Stimulated activated CD8-positive, alpha-beta memory T cell treated with anti-CD3 and anti-CD28 coated beads, Interleukin-2, amount 100 ng/mL, for 1 hour (primary cell): Measurements from ENCODE around the gene BSND.

Experiments used
- DNase-seq, 2 donors: peaks; one replicate each; pipeline ENCODE4 v3.0.0-alpha.2; 2020; ENCODE audit warnings: low read depth in 2 of 2

BSND gene

DNA sequence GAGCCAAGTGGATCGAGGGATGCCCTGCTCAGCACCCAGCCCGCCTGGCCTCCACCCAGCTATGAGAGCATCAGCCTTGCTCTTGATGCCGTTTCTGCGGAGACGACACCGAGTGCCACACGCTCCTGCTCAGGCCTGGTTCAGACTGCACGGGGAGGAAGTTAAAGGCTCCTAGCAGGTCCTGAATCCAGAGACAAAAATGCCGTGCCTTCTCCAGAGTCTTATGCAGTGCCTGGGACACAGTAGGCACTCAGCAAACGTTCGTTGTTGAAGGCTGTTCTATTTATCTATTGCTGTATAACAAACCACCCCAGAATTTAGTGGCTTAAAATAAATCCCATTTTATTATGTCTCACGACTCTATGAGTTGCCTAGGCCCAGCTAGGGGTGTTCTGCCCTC lies 6.8 kb upstream of the BSND start:
- no peak for DNase-seq

GRCh38 chr1:54993140-54993539 lies 5.6 kb upstream of the BSND start:
- no peak for DNase-seq

- no peak for DNase-seq
Measured at GRCh38 chr1:54994355-54994990, 4.3 kb upstream of the BSND start.

- no peak for DNase-seq
Measured at GRCh38 chr1:54995013-54995760, 3.5 kb upstream of the BSND start.

- peak in 1 of 2 donors; percentile 4 for DNase-seq
Measured at GRCh38 chr1:54995835-54996234, 2.9 kb upstream of the BSND start.

DNA sequence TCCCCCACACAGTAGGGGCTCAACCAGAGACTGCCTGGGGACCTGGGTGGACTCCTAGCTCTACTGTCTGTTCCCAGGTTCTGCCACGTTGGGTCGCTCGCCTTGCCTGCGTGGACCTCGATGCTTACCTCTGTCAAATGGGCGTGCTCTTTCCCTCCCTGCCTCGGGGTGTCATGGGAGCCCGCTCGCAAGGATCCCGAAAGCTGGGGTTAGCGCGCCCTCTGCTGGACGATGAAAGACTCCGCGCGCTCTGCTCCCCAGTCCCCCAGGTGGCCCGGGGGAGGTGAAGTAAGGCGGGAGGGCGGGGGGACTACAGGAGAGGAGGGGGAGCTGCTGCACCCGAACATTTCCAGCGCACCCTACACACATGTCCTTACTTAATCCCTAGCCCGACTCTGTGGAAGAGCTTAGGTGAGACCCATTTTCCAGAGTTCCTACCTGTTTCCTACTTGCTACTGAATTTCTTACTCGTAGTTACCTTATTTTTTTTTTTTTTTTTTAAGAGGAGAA lies 2.3 kb upstream of the BSND start:
- peak; percentile 38 to 51 for DNase-seq

DNA sequence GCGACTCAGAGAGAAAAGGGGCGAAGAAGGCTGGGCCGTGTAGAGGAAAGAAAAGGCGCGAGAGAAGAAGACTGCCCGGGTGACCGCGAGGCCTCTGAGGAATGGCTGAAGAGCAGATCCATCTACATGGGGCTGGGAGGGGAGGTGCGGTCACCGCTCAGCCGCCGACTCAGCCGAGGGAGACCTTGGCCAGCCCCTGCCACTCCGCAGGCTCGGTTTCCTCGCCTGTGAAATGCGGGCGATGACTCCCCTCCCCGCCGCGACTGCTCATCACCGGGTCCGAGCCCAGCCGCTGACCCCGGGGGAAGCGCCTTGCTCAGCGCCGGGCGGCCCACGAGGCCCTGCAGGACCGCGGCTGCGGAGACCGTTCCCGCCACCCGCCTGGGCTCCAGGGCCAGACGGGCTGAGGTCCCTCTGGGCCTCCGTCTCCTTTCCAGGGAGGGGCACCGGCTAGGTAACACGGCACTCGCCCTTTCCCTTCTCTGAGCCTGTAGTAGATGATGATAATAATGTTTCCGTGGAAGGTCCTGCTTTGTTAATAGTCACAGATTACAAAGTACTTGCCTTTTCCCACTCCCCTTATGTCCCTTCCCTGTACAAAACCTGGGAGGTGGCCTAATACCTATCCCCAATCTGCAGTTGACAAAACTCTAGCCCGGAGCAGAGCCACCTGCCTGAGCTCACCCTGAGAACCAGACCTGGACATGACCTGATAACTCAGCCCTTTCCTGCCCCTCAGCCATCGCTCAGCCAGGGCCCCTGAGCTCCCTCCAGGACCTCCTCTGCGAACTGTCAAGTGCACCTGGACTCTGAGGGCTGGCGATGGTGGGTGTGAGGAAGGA lies 1.6 kb upstream of the BSND start:
- no peak for DNase-seq

GRCh38 chr1:54997711-54997986 lies 1.1 kb upstream of the BSND start:
- DNase-seq: no peak

DNA sequence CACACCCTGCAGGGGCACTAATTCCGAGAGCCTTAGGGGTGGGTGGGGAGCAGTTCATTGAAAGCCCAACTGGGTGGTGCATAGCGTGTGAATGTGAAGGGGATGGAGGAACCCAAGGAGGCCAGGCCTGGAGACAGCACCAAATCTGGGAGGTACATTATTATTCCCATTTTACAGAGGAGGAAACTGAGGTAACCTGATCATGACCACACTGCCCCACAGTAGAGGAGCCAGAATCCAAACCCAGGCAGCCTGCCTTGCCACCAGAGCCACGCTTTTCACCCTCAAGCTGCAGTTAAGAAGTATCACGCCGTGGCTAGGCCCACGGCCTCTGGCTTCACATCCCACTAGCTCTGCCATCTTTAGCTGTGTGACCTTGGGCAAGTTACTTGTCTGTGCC lies 633 bp upstream of the BSND start:
- no peak for DNase-seq

DNA sequence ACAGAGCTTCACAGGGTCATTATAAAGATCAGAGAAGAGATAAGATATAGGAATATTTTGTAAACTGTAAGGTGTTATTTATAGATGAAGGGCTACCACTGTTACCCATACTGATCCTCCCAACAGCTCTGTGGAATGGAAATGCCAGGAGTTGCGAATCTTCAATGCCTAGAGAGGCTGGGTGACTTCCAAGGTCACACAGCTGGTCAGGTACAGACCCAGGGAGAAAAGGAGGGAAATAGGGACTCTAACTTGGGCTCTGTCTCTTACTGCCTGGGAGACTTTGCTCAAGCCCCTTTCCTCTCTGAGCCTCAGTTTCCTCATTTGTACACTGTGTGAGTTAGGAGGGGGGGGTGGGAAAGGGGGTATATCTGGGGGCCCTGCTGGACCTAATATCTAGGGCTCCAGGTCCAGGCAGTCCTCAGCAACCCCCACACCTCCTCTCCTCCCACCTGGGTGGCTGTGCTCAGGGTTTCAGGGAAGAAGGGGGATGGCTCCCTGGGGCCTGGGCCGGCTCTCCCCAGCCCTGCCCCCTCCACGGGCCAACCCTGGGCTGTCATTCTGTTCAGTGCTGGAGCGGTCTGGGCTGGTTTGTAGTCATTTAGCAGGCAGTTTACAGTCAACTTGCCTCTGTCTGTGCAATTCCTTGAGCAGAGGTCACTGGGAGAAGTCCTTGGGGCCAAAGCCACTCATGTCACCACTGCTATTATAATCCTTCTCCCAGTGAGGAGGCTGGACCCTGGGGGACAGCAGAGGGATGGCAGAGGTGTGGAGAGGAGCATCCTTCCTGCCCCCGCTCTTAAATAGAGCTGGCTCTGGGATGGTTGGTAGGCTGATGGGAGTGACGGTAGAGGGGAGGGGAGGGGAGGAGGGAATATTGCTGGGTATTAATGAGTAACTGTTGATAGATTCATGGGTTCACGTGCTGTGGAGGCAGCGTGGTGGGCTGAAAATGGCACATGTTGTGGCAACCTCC lies 1.7 kb downstream of the BSND start:
- DNase-seq: no peak

DNA sequence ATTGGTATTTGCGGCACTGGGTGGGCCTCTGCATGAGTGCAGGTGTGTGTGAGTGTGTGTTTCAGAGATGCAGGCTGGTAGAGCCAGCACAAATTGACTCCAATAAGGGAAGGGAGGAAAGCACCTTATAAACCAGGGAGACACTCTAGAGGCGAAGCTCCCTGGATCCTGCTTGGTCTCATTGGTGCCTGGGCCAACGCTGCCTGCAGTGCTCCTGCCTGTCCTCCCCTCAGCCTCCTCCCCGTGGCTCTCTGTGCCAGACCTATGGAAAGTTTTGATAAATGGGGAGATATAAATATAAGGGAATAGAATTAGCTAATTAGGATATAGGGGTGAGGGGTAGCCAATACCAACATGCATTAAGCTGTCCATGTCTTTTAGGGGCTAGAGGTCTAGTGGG lies 2.6 kb downstream of the BSND start:
- no peak for DNase-seq

DNA sequence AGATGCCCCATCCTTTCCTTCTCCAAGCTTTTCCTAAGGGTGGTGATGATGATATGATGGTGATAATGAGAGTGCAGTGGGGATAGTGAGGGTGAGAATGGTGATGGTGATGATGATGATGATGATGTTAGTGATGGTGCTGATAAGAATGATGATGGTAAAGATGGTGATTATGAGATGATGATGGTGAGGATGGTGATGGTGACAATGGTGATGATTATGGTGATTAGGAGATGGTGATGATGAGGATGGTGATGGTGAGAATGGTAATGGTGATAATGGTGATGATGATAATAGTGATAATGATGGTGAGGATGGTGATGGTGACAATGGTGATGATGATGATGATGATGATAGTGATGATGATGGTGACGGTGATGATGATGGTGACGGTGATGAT lies 4.0 kb downstream of the BSND start:
- DNase-seq: no peak

DNA sequence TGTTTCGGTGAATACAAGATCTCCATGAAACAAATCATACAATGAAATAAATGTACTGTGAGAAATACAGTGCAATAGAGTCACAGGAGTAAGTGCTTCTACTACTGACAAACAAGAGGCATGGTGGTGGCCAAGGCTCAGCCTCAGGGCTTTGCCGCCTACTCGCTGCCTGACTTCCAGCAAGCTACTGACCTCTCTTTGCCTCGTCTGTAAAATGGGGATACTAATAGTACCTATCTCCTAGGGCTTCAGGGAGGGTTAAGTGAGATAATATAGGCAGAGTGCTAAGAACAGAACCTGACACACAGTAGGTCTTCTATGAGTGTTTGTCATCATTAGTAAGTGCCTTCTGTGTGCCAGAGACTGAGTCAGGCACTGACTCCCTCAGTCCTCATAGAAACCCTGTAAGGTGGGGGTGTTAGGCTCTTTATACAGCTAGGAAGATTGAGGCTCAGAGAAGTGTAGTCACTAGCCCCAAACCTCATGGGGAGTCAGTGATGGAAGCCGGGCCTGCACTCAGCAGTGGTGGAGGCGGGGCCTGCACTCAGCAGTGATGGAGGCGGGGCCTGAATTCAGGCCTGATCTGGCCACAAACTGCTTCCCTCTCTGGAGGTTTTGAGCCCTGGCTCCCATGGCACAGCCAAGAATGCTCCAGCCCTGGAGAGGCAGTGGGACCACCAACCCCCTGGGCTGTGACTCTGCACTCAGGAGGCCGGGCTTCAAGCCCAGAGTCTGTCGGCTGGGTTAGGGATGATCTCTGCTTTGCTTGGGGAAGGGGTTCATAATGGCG lies 6.8 kb downstream of the BSND start:
- no peak for DNase-seq

DNA sequence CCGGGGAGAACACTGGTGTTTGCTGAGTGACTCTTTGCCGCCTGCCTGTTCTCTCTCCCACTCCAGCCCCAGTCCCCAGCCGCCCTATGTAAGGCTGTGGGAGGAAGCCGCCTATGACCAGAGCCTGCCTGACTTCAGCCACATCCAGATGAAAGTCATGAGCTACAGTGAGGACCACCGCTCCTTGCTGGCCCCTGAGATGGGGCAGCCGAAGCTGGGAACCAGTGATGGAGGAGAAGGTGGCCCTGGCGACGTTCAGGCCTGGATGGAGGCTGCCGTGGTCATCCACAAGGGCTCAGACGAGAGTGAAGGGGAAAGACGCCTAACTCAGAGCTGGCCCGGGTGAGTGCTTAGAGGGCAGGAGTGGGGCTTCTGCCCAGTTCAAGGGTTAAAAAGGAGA lies 8.2 kb downstream of the BSND start:
- no peak for DNase-seq

- no peak for DNase-seq
Measured at GRCh38 chr1:55007625-55008024, 8.9 kb downstream of the BSND start.

DNA sequence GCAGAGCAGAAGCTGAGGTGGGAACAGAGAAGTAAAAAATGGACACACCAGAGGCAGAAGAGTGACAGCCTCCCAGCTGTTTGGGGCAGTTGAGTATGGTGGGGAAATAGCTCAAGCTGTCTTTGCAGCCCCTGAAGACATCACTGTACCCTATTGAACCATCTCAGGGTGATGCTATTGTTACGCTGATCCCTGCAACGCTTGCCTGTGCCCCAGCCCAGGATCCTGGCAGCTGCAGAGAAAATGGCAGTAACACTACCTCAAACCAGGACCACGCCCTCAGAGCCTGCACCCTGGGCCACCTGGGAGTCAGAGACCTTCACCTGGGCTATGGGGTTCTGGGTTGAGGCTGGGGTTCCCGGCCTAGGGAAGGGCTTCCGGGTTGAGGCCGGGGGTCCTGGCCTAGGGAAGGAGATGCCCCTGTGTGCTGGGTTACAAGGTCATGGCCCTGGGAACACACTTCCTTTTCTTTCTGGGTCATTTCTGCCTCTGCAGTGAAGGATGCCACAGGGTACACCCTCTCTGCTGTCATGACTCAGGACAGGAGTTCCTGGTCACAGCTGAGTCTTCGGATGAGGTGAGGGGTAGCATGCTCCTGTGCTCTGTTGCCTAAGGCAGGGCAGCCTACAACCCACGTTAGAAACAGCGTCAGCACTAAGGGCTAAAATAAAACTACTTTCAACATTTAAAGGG lies 11.6 kb downstream of the BSND start:
- DNase-seq: no peak

DNA sequence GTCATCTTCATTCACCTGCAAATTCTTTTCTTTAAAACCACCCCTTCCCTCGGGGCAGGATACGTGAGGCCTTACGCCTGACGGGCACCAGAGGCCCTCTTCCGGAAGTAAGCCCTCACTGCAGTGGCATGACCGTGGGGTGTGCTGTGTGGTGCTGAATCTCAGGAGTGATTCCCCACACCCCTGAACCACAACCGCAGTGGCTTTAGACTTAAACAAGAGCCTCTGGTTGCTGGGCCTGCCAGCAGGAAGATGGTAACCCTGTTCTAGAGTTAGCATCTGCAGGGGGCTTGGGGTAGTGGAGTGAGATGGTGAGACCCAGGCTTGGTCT lies 12.1 kb downstream of the BSND start:
- no peak for DNase-seq

DNA sequence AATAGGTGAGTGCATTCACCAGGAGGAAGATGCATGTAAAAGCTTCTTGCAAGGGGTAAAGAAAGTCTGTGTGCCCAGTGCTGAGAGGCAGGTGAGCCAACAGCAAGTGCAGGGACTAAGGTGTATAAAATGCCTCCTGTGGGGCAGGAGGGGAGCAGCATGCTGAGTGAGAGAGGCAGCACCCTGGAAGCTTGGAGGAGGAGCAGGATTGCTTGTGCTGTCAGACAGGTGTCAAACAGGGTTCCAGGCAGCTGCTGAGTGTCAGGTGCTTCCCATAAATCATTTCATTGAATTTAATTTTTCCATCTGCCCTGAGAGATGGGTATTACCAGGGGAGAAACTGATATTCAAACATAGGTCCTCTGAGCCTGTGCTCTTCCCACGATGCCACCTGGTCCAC lies 13.9 kb downstream of the BSND start:
- no peak for DNase-seq

GRCh38 chr1:55015123-55015522 lies 16.4 kb downstream of the BSND start:
- no peak for DNase-seq
